Measurements from ENCODE around the gene FFAR3. TPM values are rescaled to one million over a fixed set of nuclear protein-coding genes. Genes with fewer than 3 reads are reported as not detected.
"Not testable (repeated sequence)": the region's sequence is repeated elsewhere in the genome, so short reads cannot be mapped to it uniquely, and the experiment has no call there.

The FFAR3 gene
- total RNA-seq, 1 experiment from 2014 or later = 0.11 TPM

GRCh38 chr19:35373492-35373891, 15.2 kb downstream of the FFAR3 start:
- DNase-seq (ENCODE audit: low read depth) = no peak

- not testable (repeated sequence) for DNase-seq (ENCODE audit: low read depth)
Measured at GRCh38 chr19:35374031-35374430, 15.8 kb downstream of the FFAR3 start.

- no peak for DNase-seq (ENCODE audit: low read depth)
Measured at GRCh38 chr19:35375505-35376307, 17.4 kb downstream of the FFAR3 start.

DNA sequence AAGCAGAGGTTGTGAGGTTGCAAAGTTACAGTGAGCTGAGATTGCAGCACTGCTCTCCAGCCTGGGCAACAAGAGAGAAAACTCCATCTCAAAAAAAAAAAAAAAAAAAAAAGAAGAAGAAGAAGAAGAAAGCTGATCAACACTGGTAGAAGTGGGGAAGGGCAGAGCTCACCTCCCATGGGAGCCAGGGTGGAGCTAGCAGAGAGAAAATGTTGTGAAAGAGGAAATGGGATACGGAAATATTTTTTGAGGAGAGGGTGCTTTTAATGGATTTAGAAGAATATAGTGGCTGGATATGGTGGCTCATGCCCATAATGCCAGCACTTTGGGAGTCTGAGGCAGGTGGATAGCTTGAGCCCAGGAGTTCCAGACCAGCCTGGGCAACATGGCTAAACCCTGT, 19.4 kb downstream of the FFAR3 start:
- DNase-seq (ENCODE audit: low read depth) = no peak

DNA sequence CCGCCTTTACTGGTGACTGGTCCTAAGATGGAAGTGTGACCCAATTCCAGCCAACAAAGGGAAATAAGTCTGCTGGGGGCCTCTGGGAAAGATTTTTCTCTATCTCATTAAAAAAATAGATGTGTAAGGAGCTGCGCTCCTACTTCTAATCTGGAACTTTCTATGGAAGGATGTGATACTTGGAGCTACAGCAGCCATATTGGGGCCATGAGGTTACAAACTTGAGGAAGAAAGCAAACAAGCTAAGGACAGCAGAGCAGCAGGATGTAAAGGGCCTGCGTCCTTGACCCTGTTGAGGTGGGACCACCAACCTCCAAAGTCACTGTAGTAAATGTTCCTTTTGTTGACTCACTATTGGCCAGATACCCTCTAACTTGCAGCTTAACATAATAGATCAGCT, 20.1 kb downstream of the FFAR3 start:
- DNase-seq (ENCODE audit: low read depth) = no peak

DNA sequence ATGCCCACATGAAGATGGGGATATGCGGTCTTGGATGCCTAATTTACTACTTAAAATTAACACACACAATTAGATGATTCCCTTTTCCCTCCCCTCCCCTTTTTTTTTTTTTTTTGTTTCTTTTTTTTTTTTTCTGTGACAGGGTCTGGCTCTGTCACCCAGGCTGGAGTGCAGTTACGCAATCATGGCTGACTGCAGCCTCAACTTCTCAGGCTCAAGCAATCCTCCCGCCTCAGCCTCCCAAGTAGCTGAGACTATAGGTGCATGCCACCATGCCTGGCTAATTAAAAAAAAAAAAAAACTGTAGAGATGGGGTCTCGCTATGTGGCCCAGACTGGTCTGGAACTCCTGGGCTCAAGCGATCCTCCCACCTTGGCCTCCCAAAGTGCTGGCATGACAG, 21.3 kb downstream of the FFAR3 start:
- not testable (repeated sequence) for DNase-seq (ENCODE audit: low read depth)

- no peak for DNase-seq (ENCODE audit: low read depth)
Measured at GRCh38 chr19:35379992-35380391, 21.7 kb downstream of the FFAR3 start.

- no peak for DNase-seq (ENCODE audit: low read depth)
Measured at GRCh38 chr19:35380450-35381124, 22.3 kb downstream of the FFAR3 start.

DNA sequence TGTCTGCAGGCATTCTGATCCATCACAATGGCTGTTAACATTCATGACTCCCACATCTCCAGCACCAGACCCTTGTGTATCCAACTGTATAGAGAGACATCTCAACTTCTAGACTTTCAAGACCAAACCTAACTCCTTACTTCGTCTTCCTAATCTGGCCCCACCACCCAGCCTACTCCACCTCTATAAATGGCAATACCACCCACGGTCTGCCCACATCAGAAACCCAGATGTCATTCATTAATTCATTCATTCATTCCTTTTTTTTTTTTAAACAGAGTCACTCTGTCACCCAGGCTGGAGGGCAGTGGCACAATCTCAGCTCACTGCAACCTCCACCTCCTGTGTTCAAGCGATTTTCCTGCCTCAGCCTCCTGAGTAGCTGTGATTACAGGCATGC, 23.1 kb downstream of the FFAR3 start:
- DNase-seq (ENCODE audit: low read depth) = no peak

GRCh38 chr19:35381926-35382325, 23.7 kb downstream of the FFAR3 start:
- DNase-seq (ENCODE audit: low read depth) = no peak

DNA sequence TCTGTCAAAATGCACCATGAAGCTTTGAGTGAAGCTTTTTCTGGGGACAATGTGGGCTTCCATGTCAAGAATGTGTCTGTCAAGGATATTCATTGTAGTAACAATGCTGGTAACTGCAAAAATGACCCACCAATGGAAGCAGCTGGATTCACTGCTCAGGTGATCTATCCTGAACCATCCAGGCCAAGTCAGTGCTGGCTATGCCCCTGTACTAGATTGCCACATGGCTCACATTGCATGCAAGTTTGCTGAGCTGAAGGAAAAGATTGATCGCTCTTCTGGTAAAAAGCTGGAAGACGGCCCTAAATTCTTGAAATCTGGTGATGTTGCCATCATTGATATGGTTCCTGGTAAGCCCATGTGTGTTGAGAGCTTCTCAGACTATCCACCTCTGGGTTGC, 25.3 kb downstream of the FFAR3 start:
- no peak for DNase-seq (ENCODE audit: low read depth)

DNA sequence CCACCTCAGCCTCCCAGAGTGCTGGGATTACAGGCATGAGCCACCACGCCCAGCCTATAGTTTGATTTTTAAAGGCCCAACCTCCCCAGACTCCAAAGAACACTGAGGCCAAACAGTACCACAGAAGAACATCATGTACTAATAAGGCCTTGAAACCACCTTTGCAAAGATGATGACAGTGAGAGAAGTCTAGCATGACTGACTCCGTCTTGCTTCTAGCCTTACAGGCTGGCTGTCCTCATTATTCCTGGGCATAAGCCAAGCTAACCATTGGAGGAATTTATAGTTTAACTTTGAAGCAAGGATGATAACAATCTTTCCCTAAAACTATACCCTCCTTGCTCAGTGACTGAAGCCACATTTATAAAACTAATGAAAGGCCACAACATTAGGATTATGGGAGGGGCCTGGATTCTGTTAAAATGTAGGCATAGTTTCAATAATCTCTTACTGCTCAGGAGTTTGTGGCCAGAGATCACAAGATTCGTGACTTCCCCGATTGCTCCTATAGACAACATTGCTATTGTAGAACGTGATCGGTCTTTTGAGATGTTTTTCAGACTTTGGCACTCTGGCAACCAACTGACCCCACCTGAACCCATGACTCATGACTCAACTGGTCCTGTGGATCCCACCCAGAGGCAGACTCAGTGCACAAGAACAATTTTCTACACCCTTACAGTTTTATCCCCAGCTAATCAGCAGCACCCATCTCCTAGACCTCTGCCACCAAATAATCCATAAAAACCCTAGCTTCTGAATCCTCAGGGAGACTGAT, 30.2 kb downstream of the FFAR3 start:
- no peak for DNase-seq (ENCODE audit: low read depth)

GRCh38 chr19:35389192-35389861, 31.1 kb downstream of the FFAR3 start:
- DNase-seq (ENCODE audit: low read depth) = no peak

GRCh38 chr19:35392742-35393715, 34.8 kb downstream of the FFAR3 start:
- no peak for DNase-seq (ENCODE audit: low read depth)

GRCh38 chr19:35395382-35396199, 37.3 kb downstream of the FFAR3 start:
- DNase-seq (ENCODE audit: low read depth) = no peak

GRCh38 chr19:35396240-35396885, 38.1 kb downstream of the FFAR3 start:
- no peak for DNase-seq (ENCODE audit: low read depth)

- DNase-seq (ENCODE audit: low read depth) = no peak
Measured at GRCh38 chr19:35397064-35397463, 38.8 kb downstream of the FFAR3 start.

GRCh38 chr19:35398570-35398969, 40.3 kb downstream of the FFAR3 start:
- no peak for DNase-seq (ENCODE audit: low read depth)

DNA sequence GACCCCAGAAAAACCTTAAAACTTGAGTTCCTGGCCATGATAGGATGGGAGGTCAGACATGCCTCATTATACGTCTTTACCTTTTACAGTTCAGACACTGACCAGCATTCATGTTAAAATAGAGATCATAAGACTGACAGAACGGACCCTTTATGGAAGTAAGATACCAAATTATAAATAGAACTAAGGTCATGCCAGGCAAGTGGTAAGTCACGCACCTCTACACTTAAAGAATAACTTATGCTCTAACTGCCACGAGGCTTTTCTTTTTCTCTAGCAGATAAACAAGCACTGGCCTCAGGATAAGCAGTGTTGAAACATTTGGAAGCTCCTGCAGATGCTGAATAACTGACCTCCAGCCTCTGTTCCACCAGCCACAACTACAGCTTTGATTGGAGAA, 41.0 kb downstream of the FFAR3 start:
- no peak for DNase-seq (ENCODE audit: low read depth)

Measured in HT1080 (cell line).